Measurements from ENCODE around the gene AKNA. TPM values are rescaled to one million over a fixed set of nuclear protein-coding genes. Genes with fewer than 3 reads are reported as not detected.

Gene AKNA
- total RNA-seq, 1 donor: 11.2 TPM

Other genes with a start within 250 kb of the AKNA start
- gene COL27A1, start 232.4 kb downstream of the AKNA start, total RNA-seq: 22.9 and 23.3 TPM in 2 replicates
- gene ORM1, start 64.9 kb downstream of the AKNA start, total RNA-seq: not detected in 2 replicates
- not detected in 2 replicates for gene ORM2, start 58.1 kb downstream of the AKNA start, total RNA-seq
- 1.3 and 1.6 TPM in 2 replicates for gene WHRN, start 117.5 kb upstream of the AKNA start, total RNA-seq
- 114 and 123 TPM in 2 replicates for gene ATP6V1G1, start 199.8 kb upstream of the AKNA start, total RNA-seq
- gene TMEM268, start 223.3 kb upstream of the AKNA start, total RNA-seq: 7.3 and 11.0 TPM in 2 replicates

All from fibroblast of villous mesenchyme (primary cell).